A549 (cell line): ENCODE measurements around the gene MMP27.
"Not testable (repeated sequence)": the region's sequence is repeated elsewhere in the genome, so short reads cannot be mapped to it uniquely, and the experiment has no call there.

ENCODE experiments used
- E2F6 ChIP-seq: IDR thresholded peaks from 2 replicates; pipeline ENCODE4 v1.6.1; 2012; ENCODE audit warnings: low read depth, borderline replicate concordance
- HOXB13 ChIP-seq: fragments of 250-450 bp; sonication (Bioruptor Pico); IDR thresholded peaks from 2 replicates; pipeline ENCODE4 v1.5.0; 2020; ENCODE audit warnings: low read depth, mild to moderate bottlenecking, moderate library complexity
- KDM1A ChIP-seq: fragments of 200-600 bp; sonication (generic); IDR thresholded peaks from 2 replicates; pipeline ENCODE4 v1.6.1; 2016; ENCODE audit warnings: low read depth, mild to moderate bottlenecking
- POLR2A ChIP-seq: IDR thresholded peaks from 2 replicates; pipeline ENCODE4 v1.6.1; 2012; ENCODE audit warnings: mild to moderate bottlenecking, low read length

DNA sequence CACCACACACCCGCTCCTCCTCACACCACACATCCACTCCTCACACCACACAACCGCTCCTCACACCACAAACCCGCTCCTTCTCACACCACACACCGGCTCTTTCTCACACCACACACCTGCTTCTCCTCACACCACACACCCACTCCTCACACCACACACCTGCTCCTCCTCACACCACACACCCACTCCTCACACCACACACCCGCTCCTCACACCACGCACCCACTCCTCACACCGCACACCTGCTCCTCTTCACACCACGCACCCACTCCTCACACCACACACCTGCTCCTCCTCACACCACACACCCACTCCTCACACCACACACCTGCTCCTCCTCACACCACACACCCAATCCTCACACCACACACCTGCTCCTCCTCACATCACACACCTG, 25.4 kb upstream of the MMP27 start:
- TF ChIP-seq HOXB13 (CRISPR knock-in tag); E2F6; POLR2A; KDM1A: not testable (repeated sequence)
